WTC11 (cell line): ENCODE measurements around the gene ZNF366. TPM values are rescaled to one million over a fixed set of nuclear protein-coding genes. Genes with fewer than 3 reads are reported as not detected.

Source experiments
- ATAC-seq: fragments of 200-7000 bp; cut with Tn5 transposase; 2 replicates; pipeline ENCODE4 v1.10.0; 2021; ENCODE audit warnings: mild to moderate bottlenecking, moderate library complexity
- CTCF ChIA-PET: fragments of 300-600 bp; sonication (Branson Sonifier 250); formaldehyde crosslinking; loops from one replicate; lab custom pipeline; 2021; ENCODE audit warnings: antibody characterized with exemption; lab: Charles Lee
- POLR2A ChIA-PET: fragments of 350-600 bp; sonication (Branson Sonifier 250); formaldehyde crosslinking; loops from one replicate; lab custom pipeline; 2021; ENCODE audit warnings: antibody characterized with exemption; lab: Charles Lee
- DNase-seq: peaks from one replicate; pipeline ENCODE4 v3.0.0; 2021; ENCODE audit warnings: low spot score
- H3K27ac Mint-ChIP-seq: 2 replicates; pipeline ENCODE4 v1.8.0; 2021; ENCODE audit warnings: mixed read lengths
- H3K27me3 Mint-ChIP-seq: 2 replicates; pipeline ENCODE4 v1.8.0; 2021; ENCODE audit warnings: low read depth, mild to moderate bottlenecking, moderate library complexity, mixed read lengths
- H3K36me3 Mint-ChIP-seq: 2 replicates; pipeline ENCODE4 v1.8.0; 2021; ENCODE audit warnings: mixed read lengths
- H3K4me1 Mint-ChIP-seq: 2 replicates; pipeline ENCODE4 v1.8.0; 2022; ENCODE audit warnings: mixed read lengths
- H3K4me3 Mint-ChIP-seq: 2 replicates; pipeline ENCODE4 v1.8.0; 2021; ENCODE audit warnings: mild to moderate bottlenecking, moderate library complexity, mixed read lengths
- H3K9me3 Mint-ChIP-seq: 2 replicates; pipeline ENCODE4 v1.8.0; 2021; ENCODE audit warnings: mixed read lengths
- AFF4 ChIP-seq: sonication (generic); formaldehyde crosslinking; IDR thresholded peaks from 2 replicates; pipeline ENCODE4 v1.8.1; 2023; ENCODE audit warnings: mild to moderate bottlenecking, missing genetic modification reagents, borderline replicate concordance
- ARID4B ChIP-seq: sonication (generic); formaldehyde crosslinking; IDR thresholded peaks from 2 replicates; pipeline ENCODE4 v1.8.0; 2023; ENCODE audit warnings: missing genetic modification reagents, mild to moderate bottlenecking, borderline replicate concordance
- ATF1 ChIP-seq: sonication (generic); formaldehyde crosslinking; IDR thresholded peaks from 2 replicates; pipeline ENCODE4 v1.8.1; 2023; ENCODE audit warnings: mild to moderate bottlenecking, moderate library complexity, missing genetic modification reagents
- ATF2 ChIP-seq: sonication (generic); formaldehyde crosslinking; IDR thresholded peaks from 2 replicates; pipeline ENCODE4 v1.8.1; 2022; ENCODE audit warnings: low read depth, missing genetic modification reagents, borderline replicate concordance
- CREM ChIP-seq: sonication (generic); formaldehyde crosslinking; IDR thresholded peaks from 2 replicates; pipeline ENCODE4 v1.8.1; 2022; ENCODE audit warnings: mild to moderate bottlenecking, missing genetic modification reagents, moderate library complexity
- ELF4 ChIP-seq: sonication (generic); formaldehyde crosslinking; IDR thresholded peaks from 2 replicates; pipeline ENCODE4 v1.8.1; 2022; ENCODE audit warnings: low read depth, mild to moderate bottlenecking, moderate library complexity, missing genetic modification reagents
- ESRRA ChIP-seq: sonication (generic); formaldehyde crosslinking; IDR thresholded peaks from 2 replicates; pipeline ENCODE4 v1.8.1; 2022; ENCODE audit warnings: mild to moderate bottlenecking, missing genetic modification reagents, borderline replicate concordance
- ETV6 ChIP-seq: sonication (generic); formaldehyde crosslinking; IDR thresholded peaks from 2 replicates; pipeline ENCODE4 v1.8.1; 2022; ENCODE audit warnings: mild to moderate bottlenecking, missing genetic modification reagents
- FOXK1 ChIP-seq: sonication (generic); formaldehyde crosslinking; IDR thresholded peaks from 2 replicates; pipeline ENCODE4 v1.8.0; 2022; ENCODE audit warnings: mild to moderate bottlenecking, moderate library complexity, missing genetic modification reagents
- GABPB1 ChIP-seq: sonication (generic); formaldehyde crosslinking; IDR thresholded peaks from 2 replicates; pipeline ENCODE4 v1.8.1; 2023; ENCODE audit warnings: mild to moderate bottlenecking, missing genetic modification reagents
- PRDM15 ChIP-seq: sonication (generic); formaldehyde crosslinking; IDR thresholded peaks from 2 replicates; pipeline ENCODE4 v1.8.0; 2022; ENCODE audit warnings: missing genetic modification reagents
- RORB ChIP-seq: fragments of 250-450 bp; sonication (Bioruptor Pico); IDR thresholded peaks from 2 replicates; pipeline ENCODE4 v1.9.0; 2021; ENCODE audit warnings: mild to moderate bottlenecking
- SMAD3 ChIP-seq: sonication (generic); formaldehyde crosslinking; IDR thresholded peaks from 2 replicates; pipeline ENCODE4 v1.8.0; 2022; ENCODE audit warnings: missing genetic modification reagents, mild to moderate bottlenecking, borderline replicate concordance
- TEAD1 ChIP-seq: sonication (generic); formaldehyde crosslinking; IDR thresholded peaks from 2 replicates; pipeline ENCODE4 v1.8.0; 2022; ENCODE audit warnings: mild to moderate bottlenecking, missing genetic modification reagents
- ZNF138 ChIP-seq: sonication (generic); formaldehyde crosslinking; conservative IDR thresholded peaks from 2 replicates; pipeline ENCODE4 v1.8.1; 2022; ENCODE audit warnings: mild to moderate bottlenecking, moderate library complexity, missing genetic modification reagents
- ZNF263 ChIP-seq: sonication (generic); formaldehyde crosslinking; IDR thresholded peaks from 2 replicates; pipeline ENCODE4 v1.8.1; 2022; ENCODE audit warnings: low read depth, mild to moderate bottlenecking, moderate library complexity, missing genetic modification reagents
- total RNA-seq: library from RNA; stranded (reverse); gene quantifications from 3 replicates; pipeline ENCODE4 v1.2.3, GENCODE V29; 2021
- TF ChIP-seq, protein P1 (sequence below): fragments of 250-450 bp; sonication (Bioruptor Pico); IDR thresholded peaks from 2 replicates; pipeline ENCODE4 v1.8.0; 2021; ENCODE audit warnings: mild to moderate bottlenecking
- TF ChIP-seq, protein P2 (sequence below): sonication (generic); formaldehyde crosslinking; IDR thresholded peaks from 2 replicates; pipeline ENCODE4 v1.8.0; 2023; ENCODE audit warnings: mild to moderate bottlenecking, missing genetic modification reagents
- TF ChIP-seq, protein P3 (sequence below): sonication (generic); formaldehyde crosslinking; IDR thresholded peaks from 2 replicates; pipeline ENCODE4 v1.8.0; 2022; ENCODE audit warnings: mild to moderate bottlenecking, missing genetic modification reagents

Gene ZNF366
- total RNA-seq, 1 experiment from 2014 or later: not detected

DNA sequence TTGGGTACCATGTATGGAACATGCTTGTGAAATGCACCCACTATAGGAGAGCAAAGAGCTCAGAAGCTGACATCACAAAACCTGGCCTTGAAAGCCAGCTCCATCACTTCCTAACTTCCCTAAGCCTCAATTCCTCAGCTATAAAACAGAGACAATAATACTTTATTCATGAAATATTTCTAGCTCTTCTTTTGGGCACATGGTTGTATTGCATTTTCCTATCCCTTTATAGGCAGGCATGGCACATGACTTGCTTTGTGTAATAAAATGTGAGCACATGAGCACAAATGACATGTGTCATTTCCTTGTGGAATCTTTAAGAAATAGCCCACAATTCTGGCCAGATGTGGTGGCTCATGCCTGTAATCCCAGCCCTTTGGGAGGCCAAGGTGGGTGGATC, 18.5 kb downstream of the ZNF366 start:
- H3K4me1 Mint-ChIP-seq: peaks cover 22% of the 10 kb centered on the region
- ATAC-seq: no peak
- no peak for DNase-seq
- H3K4me3 Mint-ChIP-seq: no peak overlapping the region
- H3K36me3 Mint-ChIP-seq: no peaks in the 10 kb centered on the region
- ChIA-PET CTCF (no interaction called here), POLR2A (no interaction called here)
- H3K27me3 Mint-ChIP-seq: no peaks in the 10 kb centered on the region
- H3K27ac Mint-ChIP-seq: no peak overlapping the region
- H3K9me3 Mint-ChIP-seq: no peaks in the 10 kb centered on the region
- TF ChIP-seq RORB (CRISPR knock-in tag) (no peak), PRDM15 (CRISPR knock-in tag) (no peak), SMAD3 (CRISPR knock-in tag) (no peak), ATF2 (CRISPR knock-in tag) (no peak), FOXK1 (CRISPR knock-in tag) (no peak), ZNF263 (CRISPR knock-in tag) (no peak), CREM (CRISPR knock-in tag) (no peak), ATF1 (CRISPR knock-in tag) (no peak), ETV6 (no peak), GABPB1 (no peak), ZNF138 (CRISPR knock-in tag) (no peak), AFF4 (no peak), ELF4 (no peak), TEAD1 (CRISPR knock-in tag) (no peak), ESRRA (CRISPR knock-in tag) (no peak), ARID4B (no peak)
- TF ChIP-seq, protein P1, sequence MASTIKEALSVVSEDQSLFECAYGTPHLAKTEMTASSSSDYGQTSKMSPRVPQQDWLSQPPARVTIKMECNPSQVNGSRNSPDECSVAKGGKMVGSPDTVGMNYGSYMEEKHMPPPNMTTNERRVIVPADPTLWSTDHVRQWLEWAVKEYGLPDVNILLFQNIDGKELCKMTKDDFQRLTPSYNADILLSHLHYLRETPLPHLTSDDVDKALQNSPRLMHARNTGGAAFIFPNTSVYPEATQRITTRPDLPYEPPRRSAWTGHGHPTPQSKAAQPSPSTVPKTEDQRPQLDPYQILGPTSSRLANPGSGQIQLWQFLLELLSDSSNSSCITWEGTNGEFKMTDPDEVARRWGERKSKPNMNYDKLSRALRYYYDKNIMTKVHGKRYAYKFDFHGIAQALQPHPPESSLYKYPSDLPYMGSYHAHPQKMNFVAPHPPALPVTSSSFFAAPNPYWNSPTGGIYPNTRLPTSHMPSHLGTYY (CRISPR knock-in tag): no peak
- TF ChIP-seq, protein P2, sequence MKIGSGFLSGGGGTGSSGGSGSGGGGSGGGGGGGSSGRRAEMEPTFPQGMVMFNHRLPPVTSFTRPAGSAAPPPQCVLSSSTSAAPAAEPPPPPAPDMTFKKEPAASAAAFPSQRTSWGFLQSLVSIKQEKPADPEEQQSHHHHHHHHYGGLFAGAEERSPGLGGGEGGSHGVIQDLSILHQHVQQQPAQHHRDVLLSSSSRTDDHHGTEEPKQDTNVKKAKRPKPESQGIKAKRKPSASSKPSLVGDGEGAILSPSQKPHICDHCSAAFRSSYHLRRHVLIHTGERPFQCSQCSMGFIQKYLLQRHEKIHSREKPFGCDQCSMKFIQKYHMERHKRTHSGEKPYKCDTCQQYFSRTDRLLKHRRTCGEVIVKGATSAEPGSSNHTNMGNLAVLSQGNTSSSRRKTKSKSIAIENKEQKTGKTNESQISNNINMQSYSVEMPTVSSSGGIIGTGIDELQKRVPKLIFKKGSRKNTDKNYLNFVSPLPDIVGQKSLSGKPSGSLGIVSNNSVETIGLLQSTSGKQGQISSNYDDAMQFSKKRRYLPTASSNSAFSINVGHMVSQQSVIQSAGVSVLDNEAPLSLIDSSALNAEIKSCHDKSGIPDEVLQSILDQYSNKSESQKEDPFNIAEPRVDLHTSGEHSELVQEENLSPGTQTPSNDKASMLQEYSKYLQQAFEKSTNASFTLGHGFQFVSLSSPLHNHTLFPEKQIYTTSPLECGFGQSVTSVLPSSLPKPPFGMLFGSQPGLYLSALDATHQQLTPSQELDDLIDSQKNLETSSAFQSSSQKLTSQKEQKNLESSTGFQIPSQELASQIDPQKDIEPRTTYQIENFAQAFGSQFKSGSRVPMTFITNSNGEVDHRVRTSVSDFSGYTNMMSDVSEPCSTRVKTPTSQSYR (CRISPR knock-in tag): no peak
- TF ChIP-seq, protein P3, sequence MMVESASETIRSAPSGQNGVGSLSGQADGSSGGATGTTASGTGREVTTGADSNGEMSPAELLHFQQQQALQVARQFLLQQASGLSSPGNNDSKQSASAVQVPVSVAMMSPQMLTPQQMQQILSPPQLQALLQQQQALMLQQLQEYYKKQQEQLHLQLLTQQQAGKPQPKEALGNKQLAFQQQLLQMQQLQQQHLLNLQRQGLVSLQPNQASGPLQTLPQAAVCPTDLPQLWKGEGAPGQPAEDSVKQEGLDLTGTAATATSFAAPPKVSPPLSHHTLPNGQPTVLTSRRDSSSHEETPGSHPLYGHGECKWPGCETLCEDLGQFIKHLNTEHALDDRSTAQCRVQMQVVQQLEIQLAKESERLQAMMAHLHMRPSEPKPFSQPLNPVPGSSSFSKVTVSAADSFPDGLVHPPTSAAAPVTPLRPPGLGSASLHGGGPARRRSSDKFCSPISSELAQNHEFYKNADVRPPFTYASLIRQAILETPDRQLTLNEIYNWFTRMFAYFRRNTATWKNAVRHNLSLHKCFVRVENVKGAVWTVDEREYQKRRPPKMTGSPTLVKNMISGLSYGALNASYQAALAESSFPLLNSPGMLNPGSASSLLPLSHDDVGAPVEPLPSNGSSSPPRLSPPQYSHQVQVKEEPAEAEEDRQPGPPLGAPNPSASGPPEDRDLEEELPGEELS (CRISPR knock-in tag): no peak
